ENCODE results near the gene HPCAL1. TPM values are rescaled to one million over a fixed set of nuclear protein-coding genes. Genes with fewer than 3 reads are reported as not detected.
A peak's percentile ranks its signal among the peaks of the same experiment; 100 is the strongest.

Gene HPCAL1
- total and polyA plus RNA-seq, 12 donors = 17.4 to 118 (median 61.3) TPM

DNA sequence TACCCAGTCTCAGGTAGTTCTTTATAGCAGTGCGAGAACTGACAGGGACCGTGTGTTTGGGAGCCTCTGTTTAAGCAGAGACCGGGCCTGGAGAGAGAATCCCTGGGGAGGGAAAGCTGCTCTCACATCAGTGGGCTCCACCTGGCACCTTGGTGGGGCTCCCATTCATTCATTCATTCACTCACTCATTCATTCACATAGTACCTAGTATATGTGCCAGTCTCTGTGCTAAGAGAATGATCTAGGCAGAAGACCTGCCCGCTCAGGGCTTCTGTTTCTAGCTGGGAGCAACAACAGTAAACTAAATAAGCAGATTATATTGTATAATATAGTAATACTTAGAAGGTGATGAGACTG, 17.8 kb downstream of the HPCAL1 start:
- Histone ChIP-seq H3K4me3 (no peak overlapping the region), H3K36me3 (replicated peaks in 1 of 2) (no peaks in the 10 kb centered on the region), H3K27me3 (no peaks in the 10 kb centered on the region), H3K27ac (no peak overlapping the region), H3K9me3 (replicated peaks in 1 of 3) (no peaks in the 10 kb centered on the region), H3K4me1 (replicated peaks in 1 of 2) (peaks cover 7 to 9% of the 10 kb centered on the region in 2 donors)
- intact Hi-C loops (cut with DNase I) = no loop called here
- TF ChIP-seq, protein P1, sequence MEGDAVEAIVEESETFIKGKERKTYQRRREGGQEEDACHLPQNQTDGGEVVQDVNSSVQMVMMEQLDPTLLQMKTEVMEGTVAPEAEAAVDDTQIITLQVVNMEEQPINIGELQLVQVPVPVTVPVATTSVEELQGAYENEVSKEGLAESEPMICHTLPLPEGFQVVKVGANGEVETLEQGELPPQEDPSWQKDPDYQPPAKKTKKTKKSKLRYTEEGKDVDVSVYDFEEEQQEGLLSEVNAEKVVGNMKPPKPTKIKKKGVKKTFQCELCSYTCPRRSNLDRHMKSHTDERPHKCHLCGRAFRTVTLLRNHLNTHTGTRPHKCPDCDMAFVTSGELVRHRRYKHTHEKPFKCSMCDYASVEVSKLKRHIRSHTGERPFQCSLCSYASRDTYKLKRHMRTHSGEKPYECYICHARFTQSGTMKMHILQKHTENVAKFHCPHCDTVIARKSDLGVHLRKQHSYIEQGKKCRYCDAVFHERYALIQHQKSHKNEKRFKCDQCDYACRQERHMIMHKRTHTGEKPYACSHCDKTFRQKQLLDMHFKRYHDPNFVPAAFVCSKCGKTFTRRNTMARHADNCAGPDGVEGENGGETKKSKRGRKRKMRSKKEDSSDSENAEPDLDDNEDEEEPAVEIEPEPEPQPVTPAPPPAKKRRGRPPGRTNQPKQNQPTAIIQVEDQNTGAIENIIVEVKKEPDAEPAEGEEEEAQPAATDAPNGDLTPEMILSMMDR (IDR thresholded peaks at IDR 0.05) = no peak
- TF ChIP-seq POLR2A (IDR thresholded peaks at IDR 0.05) = no peak
- no peak for DNase-seq
- 96 to 99% (median 98%) methylated on average over 4 of the region's 4 CpGs for WGBS, 4 donors

DNA sequence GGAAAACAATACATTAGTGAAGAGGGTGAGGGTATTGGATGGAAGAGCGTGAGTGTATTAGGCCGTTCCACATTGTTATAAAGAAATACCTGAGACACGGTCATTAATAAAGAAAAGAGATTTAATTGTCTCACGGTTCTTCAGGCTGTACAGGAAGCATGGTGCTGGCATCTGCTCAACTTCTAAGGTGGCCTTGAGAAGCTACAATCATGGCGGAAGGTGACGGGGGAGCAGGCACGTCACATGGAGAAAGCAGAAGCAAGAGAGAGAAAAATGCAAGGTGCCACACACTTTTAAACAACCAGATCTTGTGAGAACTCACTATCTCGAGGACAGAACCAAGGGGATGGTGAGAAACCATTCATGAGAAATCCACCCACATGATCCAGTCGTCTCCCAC, 18.2 kb downstream of the HPCAL1 start:
- Histone ChIP-seq H3K27me3 (no peaks in the 10 kb centered on the region), H3K4me3 (no peak overlapping the region), H3K36me3 (replicated peaks in 1 of 2) (no peaks in the 10 kb centered on the region), H3K9me3 (replicated peaks in 1 of 3) (no peaks in the 10 kb centered on the region), H3K27ac (no peak overlapping the region), H3K4me1 (replicated peaks in 1 of 2) (peaks cover 8 to 9% of the 10 kb centered on the region in 2 donors)
- TF ChIP-seq, protein P1 (IDR thresholded peaks at IDR 0.05) = no peak
- TF ChIP-seq POLR2A (IDR thresholded peaks at IDR 0.05) = no peak
- 64 to 70% (median 65%) methylated on average over 9 of the region's 9 CpGs for WGBS, 4 donors
- intact Hi-C loops (cut with DNase I) = no loop called here
- DNase-seq = peak in 6 of 7 donors; percentile 60 to 84 (median 76)

DNA sequence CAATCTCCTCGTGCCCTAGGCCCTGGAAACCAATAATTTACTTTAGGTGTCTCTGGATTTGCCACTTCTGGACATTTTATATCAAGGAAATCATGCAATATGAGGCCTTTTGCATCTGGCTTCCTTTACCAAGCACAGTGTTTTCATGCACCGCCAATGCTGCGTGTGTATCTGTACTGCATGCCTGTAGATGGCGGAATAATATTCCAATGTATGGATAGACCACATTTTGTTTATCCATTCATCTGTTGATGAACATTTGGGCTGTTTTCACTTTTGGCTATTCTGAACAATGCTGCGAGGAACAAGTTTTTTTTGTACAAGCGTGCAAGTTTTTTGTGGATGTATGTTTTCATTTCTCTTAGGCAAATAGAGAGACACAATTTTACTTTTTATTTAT, 18.9 kb downstream of the HPCAL1 start:
- DNase-seq = no peak
- Histone ChIP-seq H3K4me1 (replicated peaks in 1 of 2) (peaks cover 5 to 12% of the 10 kb centered on the region in 2 donors), H3K4me3 (no peak overlapping the region), H3K9me3 (replicated peaks in 1 of 3) (no peaks in the 10 kb centered on the region), H3K36me3 (replicated peaks in 1 of 2) (no peaks in the 10 kb centered on the region), H3K27me3 (no peaks in the 10 kb centered on the region), H3K27ac (no peak overlapping the region)
- intact Hi-C loops (cut with DNase I) = no loop called here
- WGBS, 4 donors = 79 to 98% (median 97%) methylated on average over 6 of the region's 6 CpGs
- TF ChIP-seq, protein P1 (IDR thresholded peaks at IDR 0.05) = no peak
- no peak for TF ChIP-seq POLR2A (IDR thresholded peaks at IDR 0.05)

DNA sequence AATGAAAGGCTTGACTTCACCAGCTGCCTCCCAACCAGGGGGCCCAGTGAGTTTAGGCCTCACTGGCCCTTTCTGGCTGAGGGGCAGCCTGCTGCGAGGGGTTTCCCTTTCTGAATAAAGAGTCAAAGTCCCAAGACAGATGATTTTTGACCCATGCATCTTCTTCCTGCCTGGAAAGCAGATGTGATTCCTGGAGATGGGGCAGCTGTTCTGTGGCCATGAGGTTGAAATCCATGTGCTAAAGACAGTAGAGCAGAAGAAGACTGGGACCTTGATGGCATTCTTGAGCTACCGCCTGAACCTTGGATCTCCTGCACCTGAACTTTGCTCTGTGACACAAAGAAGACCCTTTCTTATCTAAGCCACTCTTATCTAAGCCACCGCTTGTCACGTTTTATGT, 19.8 kb downstream of the HPCAL1 start:
- Histone ChIP-seq H3K27ac (no peak overlapping the region), H3K27me3 (no peaks in the 10 kb centered on the region), H3K4me1 (replicated peaks in 1 of 2) (peaks cover 5 to 17% of the 10 kb centered on the region in 2 donors), H3K4me3 (no peak overlapping the region), H3K9me3 (replicated peaks in 1 of 3) (no peaks in the 10 kb centered on the region), H3K36me3 (replicated peaks in 1 of 2) (no peaks in the 10 kb centered on the region)
- DNase-seq = no peak
- intact Hi-C loops (cut with DNase I) = no loop called here
- 89 to 96% (median 92%) methylated on average over 4 of the region's 4 CpGs for WGBS, 4 donors
- TF ChIP-seq, protein P1 (IDR thresholded peaks at IDR 0.05) = no peak
- TF ChIP-seq POLR2A (IDR thresholded peaks at IDR 0.05) = no peak

Data from adrenal gland (tissue), 12 donors.